Testis (tissue), 2 donors: Measurements from ENCODE around the gene TMEM260.

Experiments
- POLR2A ChIP-seq: fragments of 450-650 bp; IDR thresholded peaks from one replicate; pipeline ENCODE4 v1.6.1; 2017; ENCODE audit warnings: antibody characterized with exemption, mild to moderate bottlenecking, moderate library complexity
- TF ChIP-seq, protein P1 (sequence below), 3 experiments: fragments of 450-650 bp in 2 of 3; fragments of 200-600 bp in 1 of 3; sonication (generic) in 1 of 3; IDR thresholded peaks; one replicate each; pipeline ENCODE4 v1.5.1; 2016 to 2019; ENCODE audit warnings: antibody characterized with exemption in 3 of 3, mild to moderate bottlenecking in 2 of 3, moderate library complexity in 1 of 3

- TF ChIP-seq, protein P1, sequence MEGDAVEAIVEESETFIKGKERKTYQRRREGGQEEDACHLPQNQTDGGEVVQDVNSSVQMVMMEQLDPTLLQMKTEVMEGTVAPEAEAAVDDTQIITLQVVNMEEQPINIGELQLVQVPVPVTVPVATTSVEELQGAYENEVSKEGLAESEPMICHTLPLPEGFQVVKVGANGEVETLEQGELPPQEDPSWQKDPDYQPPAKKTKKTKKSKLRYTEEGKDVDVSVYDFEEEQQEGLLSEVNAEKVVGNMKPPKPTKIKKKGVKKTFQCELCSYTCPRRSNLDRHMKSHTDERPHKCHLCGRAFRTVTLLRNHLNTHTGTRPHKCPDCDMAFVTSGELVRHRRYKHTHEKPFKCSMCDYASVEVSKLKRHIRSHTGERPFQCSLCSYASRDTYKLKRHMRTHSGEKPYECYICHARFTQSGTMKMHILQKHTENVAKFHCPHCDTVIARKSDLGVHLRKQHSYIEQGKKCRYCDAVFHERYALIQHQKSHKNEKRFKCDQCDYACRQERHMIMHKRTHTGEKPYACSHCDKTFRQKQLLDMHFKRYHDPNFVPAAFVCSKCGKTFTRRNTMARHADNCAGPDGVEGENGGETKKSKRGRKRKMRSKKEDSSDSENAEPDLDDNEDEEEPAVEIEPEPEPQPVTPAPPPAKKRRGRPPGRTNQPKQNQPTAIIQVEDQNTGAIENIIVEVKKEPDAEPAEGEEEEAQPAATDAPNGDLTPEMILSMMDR (IDR thresholded peaks at IDR 0.05): no peak
- TF ChIP-seq POLR2A: no peak
These were observed 53.9 kb downstream of the TMEM260 start for GRCh38 chr14:56633544-56633943.
